HCT116 (cell line): ENCODE data around the gene ACTN1. TPM values are rescaled to one million over a fixed set of nuclear protein-coding genes. Genes with fewer than 3 reads are reported as not detected.
"Not testable (repeated sequence)": the region's sequence is repeated elsewhere in the genome, so short reads cannot be mapped to it uniquely, and the experiment has no call there.

ENCODE experiments used
- ATAC-seq: fragments of 200-7000 bp; cut with Tn5 transposase; 2 replicates; pipeline ENCODE4 v1.9.1; 2020; ENCODE audit warnings: mild to moderate bottlenecking, moderate library complexity
- BruUV-seq: library from RNA; stranded (reverse); fragments of 400-500 nt; replicated peaks from 2 replicates; lab custom pipeline; 2021; lab: Mats Ljungman, UMichigan
- CTCF ChIA-PET: fragments of 300-600 bp; sonication (Branson Sonifier 250); formaldehyde crosslinking; loops from one replicate; lab custom pipeline; 2021; ENCODE audit warnings: antibody characterized with exemption; lab: Charles Lee
- POLR2A ChIA-PET: fragments of 300-600, 350-600 bp; sonication (Branson Sonifier 250); formaldehyde crosslinking; loops from one replicate; lab custom pipeline; 2021; ENCODE audit warnings: antibody characterized with exemption; lab: Charles Lee
- RAD21 ChIA-PET, 2 experiments: fragments of 300-600 bp; sonication (Branson Sonifier 250); formaldehyde crosslinking; loops; one replicate each; lab custom pipeline; 2023; ENCODE audit warnings: low total read pairs in 2 of 2; ENCODE audit not compliant: uncharacterized antibody in 2 of 2, unreplicated experiment in 2 of 2, low non-redundant PET in 1 of 2; lab: Charles Lee
- DNase-seq: peaks from one replicate; pipeline ENCODE4 v3.0.0-alpha.2; 2010; ENCODE audit warnings: low read depth, low spot score
- H2AFZ ChIP-seq: fragments of 200-600 bp; shearing (Covaris generic), sonication (generic); 2 replicates; pipeline ENCODE4 v1.6.1; 2017; ENCODE audit warnings: low read depth, mixed run types, mixed read lengths, antibody characterized with exemption, low read length; ENCODE audit not compliant: poor library complexity, severe bottlenecking
- H3K27ac ChIP-seq: 2 replicates; pipeline ENCODE4 v1.5.1; 2012; ENCODE audit warnings: low read depth, low read length
- H3K27me3 ChIP-seq: fragments of 200-600 bp; sonication (generic); 2 replicates; pipeline ENCODE4 v1.6.1; 2016; ENCODE audit warnings: mixed run types, low read length, mixed read lengths; ENCODE audit not compliant: insufficient read depth
- H3K36me3 ChIP-seq, 2 experiments: fragments of 200-500 bp in 1 of 2; fragments of 200-600 bp in 1 of 2; sonication (Bioruptor generic) in 1 of 2; sonication (generic) in 1 of 2; 2 replicates each; pipeline versions ENCODE4 v1.5.1 to v1.6.1; 2014 to 2016; ENCODE audit warnings: low read length in 2 of 2, inconsistent platforms in 1 of 2, mixed read lengths in 1 of 2, mixed run types in 1 of 2; ENCODE audit not compliant: insufficient read depth in 2 of 2, control insufficient read depth in 1 of 2
- H3K4me1 ChIP-seq, 2 experiments: fragments of 200-600 bp in 1 of 2; sonication (generic) in 1 of 2; 2 replicates each; pipeline versions ENCODE4 v1.5.1 to v1.6.1; 2012 to 2017; ENCODE audit warnings: low read length in 2 of 2, inconsistent platforms in 1 of 2, mild to moderate bottlenecking in 1 of 2, mixed read lengths in 1 of 2, mixed run types in 1 of 2, moderate library complexity in 1 of 2; ENCODE audit not compliant: insufficient read depth in 2 of 2, control insufficient read depth in 1 of 2
- H3K4me2 ChIP-seq: fragments of 200-600 bp; sonication (generic); 2 replicates; pipeline ENCODE4 v1.6.1; 2017; ENCODE audit warnings: mixed run types, low read length, mixed read lengths
- H3K4me3 ChIP-seq, 2 experiments: fragments of 200-600 bp in 1 of 2; sonication (generic) in 1 of 2; replicated peaks in 1 of 2; 2 replicates each; pipeline ENCODE4 v1.5.1; 2011 to 2016; ENCODE audit warnings: low read length in 2 of 2, control low read depth in 1 of 2, low read depth in 1 of 2, mild to moderate bottlenecking in 1 of 2, mixed read lengths in 1 of 2, mixed run types in 1 of 2
- H3K79me2 ChIP-seq: fragments of 200-600 bp; sonication (generic); 2 replicates; pipeline ENCODE4 v1.6.1; 2017; ENCODE audit warnings: mild to moderate bottlenecking, mixed run types, low read length, moderate library complexity, mixed read lengths; ENCODE audit not compliant: insufficient read depth
- H3K9ac ChIP-seq: fragments of 200-600 bp; sonication (generic); 2 replicates; pipeline ENCODE4 v1.6.1; 2016; ENCODE audit warnings: low read length, mixed read lengths
- H3K9me2 ChIP-seq: fragments of 200-600 bp; sonication (generic), shearing (Covaris generic); 2 replicates; pipeline ENCODE4 v1.6.1; 2017; ENCODE audit warnings: mixed run types, mild to moderate bottlenecking, moderate library complexity; ENCODE audit not compliant: insufficient read depth
- H3K9me3 ChIP-seq, 2 experiments: fragments of 200-500 bp in 1 of 2; fragments of 200-600 bp in 1 of 2; sonication (Bioruptor generic) in 1 of 2; sonication (generic) in 1 of 2; 2 replicates each; pipeline ENCODE4 v1.6.1; 2014 to 2017; ENCODE audit warnings: low read length in 2 of 2, mixed read lengths in 2 of 2, inconsistent platforms in 1 of 2, low read depth in 1 of 2, mild to moderate bottlenecking in 1 of 2, mixed run types in 1 of 2, moderate library complexity in 1 of 2; ENCODE audit not compliant: control insufficient read depth in 1 of 2, insufficient read depth in 1 of 2
- H4K20me1 ChIP-seq: fragments of 200-600 bp; sonication (generic), shearing (Covaris generic); 2 replicates; pipeline ENCODE4 v1.6.1; 2017; ENCODE audit warnings: mixed run types, mild to moderate bottlenecking, moderate library complexity; ENCODE audit not compliant: insufficient read depth
- CBX3 ChIP-seq: IDR thresholded peaks from 2 replicates; pipeline ENCODE4 v1.6.1; 2012; ENCODE audit warnings: low read depth
- RAD21 ChIP-seq: IDR thresholded peaks from 2 replicates; pipeline ENCODE4 v1.6.1; 2012; ENCODE audit warnings: low read depth, mild to moderate bottlenecking
- intact Hi-C: fragments of 100-400 bp; cut with micrococcal nuclease; formaldehyde crosslinking; loops from 2 replicates; pipeline ENCODE4 v1.10.0; 2022
- total RNA-seq: library from RNA; stranded (reverse); gene quantifications from one replicate; pipeline ENCODE4 v1.2.1, GENCODE V29; 2021; ENCODE audit not compliant: unreplicated experiment
- TF ChIP-seq, protein P1 (sequence below): IDR thresholded peaks from 2 replicates; pipeline ENCODE4 v1.6.1; 2012

The ACTN1 gene
- total RNA-seq, 1 experiment from 2014 or later = 123 TPM

DNA sequence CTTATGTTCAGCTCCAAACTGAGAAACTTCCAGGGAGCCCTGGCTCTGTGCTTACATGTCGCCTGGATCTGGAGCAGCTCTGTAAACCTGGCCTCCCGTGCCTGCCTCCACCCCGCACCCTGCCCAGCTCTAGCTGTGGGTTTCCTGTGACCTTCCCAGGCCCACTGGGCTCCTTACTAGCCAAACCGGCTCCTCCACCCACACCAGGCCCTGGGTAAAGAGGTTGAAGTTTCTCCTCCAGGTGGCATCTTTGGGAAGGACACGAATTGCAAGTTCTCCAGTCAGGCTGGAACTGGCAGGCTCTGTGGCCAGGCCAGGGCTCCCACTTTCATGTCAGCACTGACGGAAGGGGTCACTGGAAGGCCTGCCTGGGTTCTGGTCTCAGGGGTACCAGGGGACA lies 125.4 kb downstream of the ACTN1 start:
- intact Hi-C loops = no loop called here
- DNase-seq (no peak), ATAC-seq (peak; percentile 70)
- ChIA-PET RAD21 (no interaction called here), CTCF (interaction anchor here (0.7 to 0.9 kb wide), 2 partner anchors 10 kb away, joined by 3 read pairs; no protein-coding TSS in a partner anchor), POLR2A (no interaction called here)
- Histone ChIP-seq H3K4me2 (no peak overlapping the region), H3K27me3 (no peaks in the 10 kb centered on the region), H3K9ac (no peak overlapping the region), H3K4me1 (peaks cover 5 to 6% of the 10 kb centered on the region in 2 experiments; a peak in 2 of 4 replicates), H4K20me1 (no peaks in the 10 kb centered on the region), H3K79me2 (no peaks in the 10 kb centered on the region), H3K27ac (0 out of 2 replicates have a peak overlapping the region, but pooled peaks have one; percentile 10), H2AFZ (no peak overlapping the region), H3K9me3 (no peaks in the 10 kb centered on the region; a peak in 1 of 4 replicates), H3K9me2 (no peaks in the 10 kb centered on the region), H3K36me3 (no peaks in the 10 kb centered on the region), H3K4me3 (no peak overlapping the region)
- TF ChIP-seq, protein P1, sequence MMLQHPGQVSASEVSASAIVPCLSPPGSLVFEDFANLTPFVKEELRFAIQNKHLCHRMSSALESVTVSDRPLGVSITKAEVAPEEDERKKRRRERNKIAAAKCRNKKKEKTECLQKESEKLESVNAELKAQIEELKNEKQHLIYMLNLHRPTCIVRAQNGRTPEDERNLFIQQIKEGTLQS = no peak
- TF ChIP-seq RAD21 = peak; percentile 26; the same call in 1 of the 2 replicates
- no TSS peak for BruUV-seq

DNA sequence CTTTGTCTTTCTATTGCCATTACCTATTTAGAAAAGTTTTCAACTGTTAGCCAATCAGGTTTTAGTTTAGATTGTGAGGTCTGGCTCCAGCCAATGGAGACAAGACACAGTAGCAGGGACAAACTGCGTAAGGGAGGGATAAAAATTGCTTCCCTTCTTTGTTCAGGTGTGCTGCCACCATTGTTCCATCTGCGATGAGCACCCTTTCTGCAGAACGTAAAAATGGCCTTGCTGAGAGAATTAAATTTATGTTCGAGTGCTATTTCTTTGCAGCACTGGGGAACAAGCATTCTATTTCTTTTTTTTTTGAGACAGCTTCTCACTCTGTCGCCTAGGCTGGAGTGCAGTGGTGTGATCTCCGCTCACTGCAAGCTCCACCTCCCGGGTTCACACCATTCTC lies 126.6 kb downstream of the ACTN1 start:
- H3K79me2 ChIP-seq, H2AFZ ChIP-seq, RAD21 ChIA-PET, H4K20me1 ChIP-seq, H3K4me3 ChIP-seq, BruUV-seq, H3K27me3 ChIP-seq, ATAC-seq, H3K9me2 ChIP-seq, POLR2A ChIA-PET, H3K4me1 ChIP-seq, H3K36me3 ChIP-seq, H3K9me3 ChIP-seq, intact Hi-C loops, H3K4me2 ChIP-seq, CTCF ChIA-PET, H3K27ac ChIP-seq, DNase-seq, H3K9ac ChIP-seq: not testable (repeated sequence)
- 0 out of 2 replicates have a peak, but pooled peaks have one; percentile 22 for TF ChIP-seq CBX3
